NCI-H2081 treated with DMSO at 0.1 percent for 48 hours (cell line): ENCODE results near the gene MBNL2.
"Not testable (repeated sequence)": the region's sequence is repeated elsewhere in the genome, so short reads cannot be mapped to it uniquely, and the experiment has no call there.

Experiments used
- DNase-seq: peaks from one replicate; lab custom pipeline; 2025; lab: John Stamatoyannopoulos, UW

The MBNL2 gene, protein sequence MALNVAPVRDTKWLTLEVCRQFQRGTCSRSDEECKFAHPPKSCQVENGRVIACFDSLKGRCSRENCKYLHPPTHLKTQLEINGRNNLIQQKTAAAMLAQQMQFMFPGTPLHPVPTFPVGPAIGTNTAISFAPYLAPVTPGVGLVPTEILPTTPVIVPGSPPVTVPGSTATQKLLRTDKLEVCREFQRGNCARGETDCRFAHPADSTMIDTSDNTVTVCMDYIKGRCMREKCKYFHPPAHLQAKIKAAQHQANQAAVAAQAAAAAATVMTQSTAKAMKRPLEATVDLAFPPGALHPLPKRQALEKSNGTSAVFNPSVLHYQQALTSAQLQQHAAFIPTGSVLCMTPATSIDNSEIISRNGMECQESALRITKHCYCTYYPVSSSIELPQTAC

DNA sequence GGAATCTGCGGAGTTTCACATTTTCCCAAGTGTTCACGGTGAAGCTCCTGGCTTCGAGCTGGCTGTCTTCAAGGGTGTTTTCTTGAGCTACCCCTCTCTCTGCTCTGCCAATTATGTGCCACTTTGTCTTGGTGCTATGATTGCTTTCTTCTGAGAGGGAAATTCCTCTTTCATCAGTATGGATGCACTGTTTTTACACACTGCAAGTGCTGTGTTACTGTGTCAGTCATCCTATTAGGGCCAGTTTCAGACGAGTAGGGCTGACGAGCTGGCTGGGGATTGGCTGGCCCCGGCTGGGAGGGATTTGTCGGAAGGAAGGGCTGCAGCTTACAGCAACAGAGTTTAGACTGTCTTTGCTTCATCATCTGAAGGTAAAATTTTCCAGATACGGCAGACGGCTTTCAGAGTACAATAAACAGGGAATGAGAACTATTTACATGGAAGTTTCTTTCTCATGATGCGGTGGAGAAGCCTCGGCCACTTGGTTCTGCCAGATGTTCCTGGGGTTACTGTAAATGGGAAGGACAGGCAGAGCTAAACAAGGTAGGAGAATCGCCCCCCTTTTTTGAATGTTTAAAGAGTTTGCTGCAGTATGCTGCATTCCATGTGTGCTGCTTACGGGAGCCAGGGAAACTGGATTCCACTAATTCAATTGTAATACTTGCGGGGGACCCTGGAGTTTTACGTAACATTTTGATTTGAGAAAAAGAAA lies at the start of gene MBNL2:
TSS of gene MBNL2 (plus strand) at position 345 of the 712 bp plus-strand sequence. CDS start 53,903 bp downstream, outside the sequence.
- DNase-seq: peak; percentile 79

GRCh38 chr13:97174638-97175037 lies 47.5 kb upstream of the MBNL2 start:
- DNase-seq: no peak

- no peak for DNase-seq
These were observed 47.1 kb upstream of the MBNL2 start for GRCh38 chr13:97175041-97175440.

DNA sequence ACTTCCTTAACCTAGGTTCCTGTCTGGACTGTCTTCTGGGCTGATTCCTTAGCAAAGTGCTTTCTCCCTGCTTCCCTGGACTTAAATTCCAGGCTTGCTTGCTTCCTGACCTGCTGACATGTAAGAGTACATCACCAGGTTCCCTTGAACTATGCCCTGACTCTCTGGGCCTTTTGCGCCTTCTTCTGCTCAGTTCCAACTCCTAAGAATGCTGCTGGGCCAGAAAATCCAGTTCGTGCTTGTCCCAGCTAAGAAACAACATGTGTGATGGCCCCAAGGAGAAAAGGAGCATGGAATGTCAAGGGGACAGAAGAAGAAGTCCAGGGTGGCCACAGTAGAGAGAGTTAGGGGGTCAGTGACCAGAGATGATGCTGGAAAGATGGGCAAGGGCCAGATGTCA lies 42.6 kb upstream of the MBNL2 start:
- DNase-seq: no peak

DNA sequence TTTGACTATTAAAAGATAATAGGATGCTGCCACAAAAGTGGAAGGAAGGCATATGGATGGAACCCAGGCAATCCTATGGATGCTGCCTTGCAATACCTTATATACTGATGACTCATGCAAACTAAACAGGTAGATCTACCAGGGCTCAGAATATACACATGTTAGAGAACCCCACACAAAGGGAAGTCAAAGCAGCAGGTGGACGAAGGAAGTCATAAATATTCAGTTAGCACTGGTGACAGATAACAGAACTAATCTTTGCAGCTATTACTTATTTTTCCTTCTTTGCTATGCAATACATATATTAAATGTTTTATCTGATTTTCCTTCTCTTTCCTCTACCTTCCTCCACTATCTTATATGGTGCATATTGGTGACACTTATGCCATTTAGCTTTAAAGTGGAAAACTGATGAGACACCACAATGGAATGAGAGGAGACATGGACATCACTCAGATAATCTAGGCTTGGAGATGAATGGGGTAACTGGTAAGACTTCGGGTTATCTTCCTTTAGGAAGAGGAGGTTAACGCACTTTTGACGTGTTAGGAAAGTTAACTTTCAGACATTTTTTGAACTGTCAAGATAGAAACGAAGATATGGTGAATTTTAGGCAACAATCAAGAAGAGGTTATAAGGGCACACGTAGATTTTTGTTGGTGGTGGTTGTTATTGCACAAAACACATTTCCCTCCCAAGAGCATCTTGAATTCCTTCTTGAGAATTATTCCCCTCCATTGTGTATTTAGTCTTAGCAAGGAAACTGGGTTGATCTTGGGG lies 39.8 kb upstream of the MBNL2 start:
- DNase-seq: no peak

- no peak for DNase-seq
These were observed 36.8 kb upstream of the MBNL2 start for GRCh38 chr13:97185291-97185690.

DNA sequence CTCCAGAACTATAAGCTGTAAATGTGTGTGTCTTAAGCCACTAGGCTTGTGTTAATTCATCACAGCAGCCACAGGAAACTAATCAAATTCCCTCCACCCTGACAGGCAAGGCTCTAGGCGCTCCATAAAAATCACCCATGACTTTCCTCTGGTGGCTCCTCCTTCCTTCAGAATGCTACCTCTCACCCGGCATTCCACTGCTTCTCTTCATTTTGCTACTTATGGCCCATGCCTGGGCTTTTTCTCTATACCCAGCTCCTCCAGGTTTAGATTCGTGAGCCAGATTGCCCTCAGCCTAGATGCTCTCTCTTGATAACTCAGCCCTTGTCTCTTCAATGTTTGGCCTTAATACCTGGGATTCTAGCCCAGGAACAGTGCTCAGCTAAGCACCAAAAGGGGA lies 36.4 kb upstream of the MBNL2 start:
- no peak for DNase-seq

GRCh38 chr13:97188207-97188606 lies 33.9 kb upstream of the MBNL2 start:
- DNase-seq: no peak

- DNase-seq: no peak
These were observed 32.2 kb upstream of the MBNL2 start for GRCh38 chr13:97189928-97190327.

DNA sequence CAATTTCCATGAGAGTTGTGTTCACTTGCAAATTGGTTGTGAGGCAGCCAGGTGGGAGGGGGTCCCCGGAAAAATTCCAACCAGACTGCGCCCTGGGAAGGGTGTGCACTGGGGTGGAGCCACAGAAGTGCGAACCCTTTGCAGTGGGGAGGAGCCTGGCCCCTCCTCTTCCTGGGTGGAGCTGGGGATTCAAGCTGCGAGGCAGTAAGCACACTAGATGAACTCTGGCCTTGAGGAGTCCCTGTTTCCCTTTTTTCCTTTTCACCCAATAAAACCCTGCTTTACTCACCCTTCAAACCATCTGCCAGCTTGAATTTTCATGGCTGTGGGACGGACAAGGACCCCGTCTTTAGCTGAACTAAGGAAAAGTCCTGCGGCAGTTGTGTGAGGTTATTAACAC lies 31.0 kb upstream of the MBNL2 start:
- no peak for DNase-seq

- no peak for DNase-seq
These were observed 30.5 kb upstream of the MBNL2 start for GRCh38 chr13:97191615-97192014.

- no peak for DNase-seq
These were observed 30.0 kb upstream of the MBNL2 start for GRCh38 chr13:97192166-97192565.

GRCh38 chr13:97193577-97193976 lies 28.6 kb upstream of the MBNL2 start:
- DNase-seq: no peak

DNA sequence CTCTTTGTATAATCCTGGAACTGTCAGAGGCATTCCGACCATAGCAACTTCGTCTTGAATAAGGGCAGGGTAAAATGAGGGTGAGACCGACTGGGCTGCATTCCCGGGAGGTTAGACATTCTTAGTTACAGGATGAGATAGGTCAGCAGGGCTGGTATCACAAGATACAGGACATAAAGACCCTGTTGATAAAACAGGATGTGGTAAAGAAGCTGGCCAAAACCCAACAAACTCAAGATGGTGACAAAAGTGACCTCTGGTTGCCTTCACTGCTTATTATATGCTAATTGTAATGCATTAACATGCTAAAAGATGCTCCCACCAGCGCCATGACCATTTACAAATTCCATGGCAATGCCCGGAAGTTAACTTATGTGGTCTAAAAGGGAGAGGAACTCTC lies 27.7 kb upstream of the MBNL2 start:
- no peak for DNase-seq

DNA sequence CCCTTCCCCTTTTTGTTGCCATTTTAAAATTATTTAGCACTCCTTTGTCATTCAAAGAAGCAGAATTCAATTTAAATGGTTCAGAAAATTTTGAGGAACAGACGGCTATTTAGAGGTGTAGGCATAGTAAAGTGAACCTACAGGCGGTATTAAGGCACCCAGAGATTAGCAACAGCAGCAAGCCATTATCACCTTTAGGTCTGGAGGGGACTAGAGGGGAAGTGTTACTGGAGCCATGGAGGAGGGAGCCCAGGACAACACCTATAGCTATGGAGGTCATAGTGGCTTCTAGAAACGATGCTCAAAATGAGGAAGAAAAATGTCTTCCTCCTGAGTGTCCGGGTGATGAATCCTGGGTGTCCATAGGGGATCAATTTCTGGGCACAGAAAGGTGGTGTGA lies 25.8 kb upstream of the MBNL2 start:
- DNase-seq: no peak

- no peak for DNase-seq
These were observed 23.4 kb upstream of the MBNL2 start for GRCh38 chr13:97198753-97199152.

DNA sequence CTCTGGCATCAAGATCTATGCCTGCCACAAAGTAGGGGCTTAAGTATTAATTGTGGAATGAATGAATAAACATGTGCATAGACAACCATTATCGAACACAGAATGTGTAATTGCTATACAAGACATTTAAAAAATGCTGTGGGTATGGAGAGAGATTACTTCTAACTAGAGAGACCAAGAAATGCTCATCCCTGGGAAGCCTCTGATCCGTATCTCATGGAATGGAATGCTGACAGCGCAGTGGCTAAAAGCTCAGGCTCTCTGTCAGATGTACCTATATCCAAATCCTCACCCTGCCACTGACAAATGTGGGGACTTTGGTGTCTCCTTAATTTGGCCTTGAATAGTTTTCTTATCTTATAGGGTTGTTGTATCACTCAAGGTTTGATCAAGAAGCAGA lies 22.7 kb upstream of the MBNL2 start:
- DNase-seq: no peak

DNA sequence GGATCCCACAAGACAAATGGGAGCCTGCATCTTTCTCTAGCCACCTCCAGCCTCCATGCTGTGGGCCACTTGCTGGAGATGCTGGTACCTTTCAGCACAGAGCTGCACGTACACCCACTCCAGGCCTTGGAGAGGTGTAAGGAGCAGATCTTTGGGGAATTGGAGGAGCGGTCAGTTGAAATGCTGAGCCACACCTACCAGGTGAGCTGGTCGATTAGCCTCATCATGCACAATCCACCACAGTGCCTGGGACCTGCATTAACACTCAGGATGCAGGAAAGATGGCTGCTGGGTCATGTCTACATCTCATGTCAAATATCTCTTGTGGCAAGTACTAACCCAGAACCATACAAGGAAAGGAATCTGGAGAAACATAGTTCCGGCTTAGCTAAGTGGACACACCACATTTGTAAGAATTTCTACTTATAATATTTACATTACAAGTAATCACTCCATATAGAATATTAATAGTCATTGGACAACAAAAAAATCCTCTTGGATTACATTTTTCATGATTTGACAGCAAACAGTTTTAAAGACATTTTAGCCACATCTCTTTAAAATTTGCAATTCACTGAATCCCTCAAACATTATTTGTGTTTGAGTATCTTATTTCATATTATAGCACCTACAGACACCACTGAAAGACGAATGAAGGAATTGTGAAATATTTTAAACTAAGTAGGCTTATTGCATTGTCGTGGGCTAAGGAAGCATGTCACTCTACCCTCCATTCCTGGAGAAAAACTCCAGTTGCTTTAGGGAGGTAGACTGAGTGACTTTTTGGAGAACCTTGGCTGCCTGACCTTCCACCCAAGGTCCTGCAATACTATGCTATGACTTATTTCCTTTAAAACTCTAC lies 21.8 kb upstream of the MBNL2 start:
- DNase-seq: no peak

DNA sequence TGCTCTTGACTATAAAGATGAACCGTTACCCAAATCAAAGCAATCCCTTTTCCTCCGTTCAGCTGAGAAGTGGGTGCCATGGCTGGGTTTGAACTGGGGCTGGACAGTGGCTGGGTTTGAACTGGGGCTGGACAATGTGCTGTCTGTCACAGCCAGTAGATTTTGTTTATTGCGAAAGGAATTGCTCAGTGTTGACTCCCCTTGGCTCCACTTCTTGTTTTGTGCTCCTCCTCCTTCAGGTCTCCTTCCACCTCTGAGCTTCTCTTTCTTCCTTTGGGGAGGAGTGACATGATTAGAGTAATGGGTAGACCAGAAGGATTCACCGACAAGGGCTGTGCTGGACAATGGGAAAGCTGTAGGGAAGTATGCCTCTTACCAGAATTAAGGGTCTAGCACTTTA lies 19.4 kb upstream of the MBNL2 start:
- DNase-seq: no peak

DNA sequence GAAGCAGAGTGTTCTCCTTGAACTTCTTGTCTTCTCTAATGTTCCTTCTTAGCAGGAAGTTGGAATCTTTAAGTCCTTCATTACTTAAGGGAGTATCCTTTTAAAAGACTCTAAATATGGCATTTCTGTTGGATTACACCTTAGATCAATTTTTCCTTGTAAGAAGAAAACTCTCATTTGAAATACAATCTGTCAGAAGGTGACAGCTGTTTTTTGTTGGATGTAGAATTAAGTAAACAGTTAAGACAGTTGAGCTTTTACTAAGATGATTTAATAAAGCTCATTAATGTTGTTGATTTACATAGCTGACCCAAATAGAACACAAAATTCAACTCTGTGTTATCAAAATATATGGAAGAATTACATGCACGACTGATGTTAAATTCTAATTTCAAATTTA lies 16.7 kb upstream of the MBNL2 start:
- DNase-seq: no peak

DNA sequence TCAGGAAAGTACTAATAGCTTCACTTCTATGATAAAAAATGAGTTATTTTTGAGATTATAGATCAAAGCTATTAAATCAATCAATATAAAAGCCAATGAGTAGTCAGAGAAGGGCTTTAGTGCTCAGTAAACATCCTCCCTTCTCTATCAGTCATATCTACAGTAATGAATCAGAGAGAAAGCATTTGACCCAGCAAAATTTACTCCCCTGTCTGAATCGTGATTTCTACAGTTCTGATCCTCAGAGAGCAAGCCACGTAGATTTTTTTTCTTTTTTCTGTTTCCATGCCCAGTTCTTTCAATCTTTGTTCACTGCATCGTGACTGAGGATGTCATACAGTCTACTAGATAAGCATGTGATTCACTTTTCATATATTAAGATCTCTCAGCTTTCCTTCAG lies 16.2 kb upstream of the MBNL2 start:
- no peak for DNase-seq

DNA sequence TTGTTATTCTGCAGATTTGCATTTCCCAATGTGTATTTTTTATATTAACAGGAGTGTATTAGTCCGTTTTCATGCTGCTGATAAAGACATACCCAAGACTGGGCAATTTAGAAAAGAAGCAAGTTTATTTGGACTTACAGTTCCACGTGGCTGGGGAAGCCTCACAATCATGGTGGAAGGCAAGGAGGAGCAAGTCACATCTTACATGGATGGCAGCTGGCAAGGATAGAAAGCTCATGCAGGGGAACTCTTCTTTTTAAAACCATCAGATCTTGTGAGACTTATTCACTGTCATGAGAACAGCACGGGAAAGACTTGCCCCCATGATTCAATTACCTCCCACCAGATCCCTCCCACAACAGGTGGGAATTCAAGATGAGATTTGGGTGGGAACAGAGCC lies 14.9 kb upstream of the MBNL2 start:
- not testable (repeated sequence) for DNase-seq
